GM18505 (cell line): ENCODE measurements around the gene ADAMTS13.

Experiments
- ATAC-seq: cut with Tn5 transposase; IDR thresholded peaks from one replicate; pipeline ENCODE4 v1.9.1; 2021; ENCODE audit not compliant: unreplicated experiment
- POLR2A ChIP-seq: IDR thresholded peaks from 4 replicates; pipeline ENCODE4 v1.6.1; 2011; ENCODE audit warnings: borderline replicate concordance; ENCODE audit not compliant: insufficient read depth, insufficient read length; ENCODE audit errors: extremely low read depth

ADAMTS13 gene

DNA sequence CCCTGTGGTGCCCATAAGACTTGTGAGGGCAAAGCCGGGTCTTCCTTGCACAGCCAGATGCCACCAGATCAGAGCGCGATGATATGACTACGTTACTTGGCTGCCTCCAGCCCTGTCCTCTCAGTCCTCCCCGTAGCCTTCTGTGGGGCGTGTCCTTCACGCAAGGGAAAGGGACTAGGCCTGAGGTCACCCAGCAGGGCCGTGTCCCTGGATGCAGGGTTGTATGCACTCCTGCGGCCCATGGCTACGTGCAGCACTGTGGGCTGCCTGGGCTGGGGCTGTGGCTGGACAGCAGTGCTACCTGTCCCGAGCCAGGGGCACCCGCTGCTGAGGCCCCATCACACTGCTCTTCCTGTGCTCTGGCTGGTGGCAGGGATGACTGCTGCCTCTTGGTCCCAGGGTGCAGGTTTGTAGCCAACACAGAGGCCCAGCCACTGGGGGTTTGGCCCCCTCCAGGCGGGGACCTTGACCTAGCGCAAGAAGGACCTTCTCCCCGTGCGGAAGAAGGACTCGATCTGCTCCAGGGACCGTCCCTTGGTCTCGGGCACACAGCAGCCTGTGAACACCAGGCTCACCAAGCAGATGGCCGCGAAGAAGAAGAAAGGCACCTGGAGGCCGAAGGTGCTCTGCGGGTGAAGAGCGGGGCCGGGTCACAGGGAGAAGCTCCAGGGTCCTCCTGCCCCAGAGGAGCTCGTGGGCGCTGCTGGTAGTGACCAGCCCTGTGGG lies 49.5 kb downstream of the ADAMTS13 start:
- TF ChIP-seq POLR2A, result no peak
- no peak for ATAC-seq

- TF ChIP-seq POLR2A, result no peak
- ATAC-seq, result no peak
Measured at GRCh38 chr9:133472277-133472645, 50.1 kb downstream of the ADAMTS13 start.

- TF ChIP-seq POLR2A, result no peak
- ATAC-seq, result no peak
Measured at GRCh38 chr9:133472753-133473378, 50.7 kb downstream of the ADAMTS13 start.

DNA sequence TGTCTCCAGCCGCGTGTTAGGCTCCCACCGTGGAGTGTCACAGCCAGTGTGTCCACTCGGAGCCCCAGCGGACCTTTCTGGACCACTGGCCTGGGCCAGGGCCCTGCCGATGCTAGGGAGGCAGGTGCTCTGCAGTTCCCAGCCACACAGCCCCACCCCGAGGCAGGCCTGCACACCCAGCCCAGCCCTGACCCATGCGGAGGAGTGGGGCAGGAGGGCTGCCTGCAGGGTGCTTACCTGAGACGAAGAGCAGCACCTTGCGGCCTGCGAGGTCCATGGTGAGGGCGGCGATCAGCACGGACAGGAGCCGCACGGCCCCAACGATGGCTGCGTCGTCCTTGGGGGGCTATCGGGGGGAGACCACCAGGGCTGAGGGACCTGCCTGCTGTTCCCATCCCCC lies 51.6 kb downstream of the ADAMTS13 start:
- no peak for TF ChIP-seq POLR2A
- ATAC-seq, result no peak

DNA sequence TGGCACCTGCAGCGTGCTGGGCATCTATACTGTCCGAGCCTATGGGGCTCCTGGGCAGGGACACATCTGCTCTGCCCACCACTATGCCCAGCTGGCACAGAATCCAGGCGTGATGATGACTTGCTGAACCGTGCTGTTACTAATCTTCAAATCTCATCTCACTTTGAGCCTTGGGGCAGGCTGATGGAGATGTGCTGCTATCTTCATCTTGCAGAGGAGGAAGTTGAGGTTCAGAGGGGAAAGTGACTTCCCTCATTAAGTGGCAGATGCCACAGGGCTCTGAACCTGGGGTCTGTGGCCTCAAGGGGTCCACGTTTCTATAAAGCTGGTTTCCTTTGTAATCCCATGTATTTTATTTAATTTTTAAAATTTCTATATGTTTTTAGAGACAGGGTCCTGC lies 52.0 kb downstream of the ADAMTS13 start:
- ATAC-seq, result no peak
- TF ChIP-seq POLR2A, result no peak

DNA sequence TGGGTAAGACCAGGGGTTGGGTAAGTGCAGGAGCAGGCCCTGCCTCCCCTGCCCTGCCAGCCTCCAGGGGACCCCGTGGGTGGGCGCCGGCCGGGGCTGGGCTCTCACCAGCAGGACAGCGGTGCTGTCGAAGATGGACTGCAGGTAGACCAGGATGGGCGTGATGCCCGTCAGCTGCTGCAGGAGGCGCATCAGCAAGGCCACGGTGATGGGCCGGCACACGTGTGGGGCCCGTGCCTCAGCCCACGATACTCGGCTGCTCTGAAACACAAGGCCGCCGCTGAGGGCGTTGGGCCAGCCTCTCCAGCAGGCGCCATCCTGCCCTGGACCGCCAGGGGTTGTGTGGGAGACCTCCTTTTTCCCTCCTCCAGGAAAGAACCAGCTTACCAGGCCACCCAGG lies 52.7 kb downstream of the ADAMTS13 start:
- no peak for TF ChIP-seq POLR2A
- ATAC-seq, result no peak

- TF ChIP-seq POLR2A, result no peak
Measured at GRCh38 chr9:133475292-133476012, 53.3 kb downstream of the ADAMTS13 start.

DNA sequence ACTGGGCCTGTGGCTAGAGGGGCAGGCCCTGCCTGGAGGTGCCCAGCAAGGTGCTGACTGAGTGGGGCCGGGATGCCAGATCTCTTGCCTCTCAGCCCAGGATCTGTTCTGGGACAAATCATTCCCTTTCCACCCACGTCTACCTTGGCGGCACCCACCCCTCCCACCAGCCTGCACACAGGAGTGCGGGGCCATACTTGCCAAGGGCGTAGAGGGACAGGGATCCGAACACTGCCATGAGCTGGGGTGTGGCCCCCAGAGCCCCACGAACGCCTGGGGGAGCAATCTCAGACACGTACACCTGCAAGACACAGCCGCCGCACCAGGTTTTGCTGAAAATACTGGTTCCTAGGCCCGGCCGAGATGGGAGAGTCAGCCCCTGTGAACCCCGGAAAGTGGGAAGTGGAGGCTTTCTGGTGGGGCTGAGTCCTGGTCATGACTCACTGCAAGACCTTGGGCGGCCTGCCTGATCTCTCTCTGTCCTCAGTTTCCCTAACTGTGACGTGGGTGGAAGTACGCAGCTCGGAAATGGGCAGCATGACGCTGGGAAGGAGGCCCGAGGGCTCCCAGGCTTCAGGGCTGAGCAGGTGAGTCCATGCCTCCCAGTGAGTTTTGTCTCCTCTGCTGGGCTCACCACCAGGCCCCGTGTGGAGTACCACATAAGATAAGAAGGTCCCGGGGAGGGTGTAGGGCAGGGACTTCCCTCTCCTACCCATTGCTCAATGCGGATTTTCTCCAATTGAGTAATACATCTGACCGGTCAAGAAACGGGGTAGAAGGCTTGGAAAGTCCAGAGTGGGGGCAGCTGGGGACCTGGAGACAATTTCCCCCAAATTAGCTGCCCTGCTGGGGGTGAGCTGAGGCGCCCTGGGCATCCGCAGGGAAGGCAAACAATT lies 54.1 kb downstream of the ADAMTS13 start:
- ATAC-seq, result no peak
- no peak for TF ChIP-seq POLR2A

More at GRCh38 chr9:133475292-133476012, 53.3 kb downstream of the ADAMTS13 start:
- no peak for ATAC-seq

- TF ChIP-seq POLR2A, result no peak
- ATAC-seq, result no peak
Measured at GRCh38 chr9:133476941-133477340, 54.8 kb downstream of the ADAMTS13 start.

GRCh38 chr9:133477461-133477860 lies 55.3 kb downstream of the ADAMTS13 start:
- TF ChIP-seq POLR2A, result no peak
- no peak for ATAC-seq

- TF ChIP-seq POLR2A, result no peak
- peak; percentile 28 for ATAC-seq
Measured at GRCh38 chr9:133477992-133478850, 56.1 kb downstream of the ADAMTS13 start.

- peak; percentile 80 for ATAC-seq
- TF ChIP-seq POLR2A, result peak; percentile 89
Measured at GRCh38 chr9:133478851-133479711, 56.9 kb downstream of the ADAMTS13 start, which contains the start of gene SLC2A6. Gene SLC2A6, minus strand, starts transcription at chr9:133479099. Its CDS starts 40 bp downstream, at chr9:133479059.

- TF ChIP-seq POLR2A, result no peak
- no peak for ATAC-seq
Measured at GRCh38 chr9:133483611-133484010, 61.4 kb downstream of the ADAMTS13 start.
